Neural crest cell (in vitro differentiated cells): ENCODE results near the gene AKR1D1. TPM values are rescaled to one million over a fixed set of nuclear protein-coding genes. Genes with fewer than 3 reads are reported as not detected.
"Not testable (repeated sequence)": the region's sequence is repeated elsewhere in the genome, so short reads cannot be mapped to it uniquely, and the experiment has no call there.

Experiments used
- DNase-seq: peaks from one replicate; pipeline ENCODE4 v3.0.0; 2021; ENCODE audit warnings: low read depth, mixed read lengths, low spot score
- H3K27ac Mint-ChIP-seq: one replicate; pipeline ENCODE4 v1.8.0; 2021; ENCODE audit warnings: mild to moderate bottlenecking, mixed read lengths; ENCODE audit not compliant: unreplicated experiment
- H3K27me3 Mint-ChIP-seq: 2 replicates; pipeline ENCODE4 v1.8.0; 2021; ENCODE audit warnings: low read depth, mild to moderate bottlenecking, mixed read lengths
- H3K36me3 Mint-ChIP-seq: 2 replicates; pipeline ENCODE4 v1.8.0; 2021; ENCODE audit warnings: low read depth, mild to moderate bottlenecking, mixed read lengths
- H3K4me1 Mint-ChIP-seq: 2 replicates; pipeline ENCODE4 v1.8.0; 2021; ENCODE audit warnings: mixed read lengths
- H3K4me3 Mint-ChIP-seq: one replicate; pipeline ENCODE4 v1.8.0; 2021; ENCODE audit warnings: mild to moderate bottlenecking, mixed read lengths
- H3K9me3 Mint-ChIP-seq: 2 replicates; pipeline ENCODE4 v1.8.0; 2021; ENCODE audit warnings: mixed read lengths
- total RNA-seq: library from RNA; stranded (reverse); gene quantifications from 2 replicates; pipeline ENCODE4 v1.2.1, GENCODE V29; 2021
- TF ChIP-seq, protein P1 (sequence below): fragments of 200-600 bp; sonication (generic); conservative IDR thresholded peaks from 2 replicates; pipeline ENCODE4 v1.5.0; 2021; ENCODE audit warnings: antibody characterized with exemption, mild to moderate bottlenecking

AKR1D1 gene
- total RNA-seq, 1 donor from 2014 or later, result not detected

DNA sequence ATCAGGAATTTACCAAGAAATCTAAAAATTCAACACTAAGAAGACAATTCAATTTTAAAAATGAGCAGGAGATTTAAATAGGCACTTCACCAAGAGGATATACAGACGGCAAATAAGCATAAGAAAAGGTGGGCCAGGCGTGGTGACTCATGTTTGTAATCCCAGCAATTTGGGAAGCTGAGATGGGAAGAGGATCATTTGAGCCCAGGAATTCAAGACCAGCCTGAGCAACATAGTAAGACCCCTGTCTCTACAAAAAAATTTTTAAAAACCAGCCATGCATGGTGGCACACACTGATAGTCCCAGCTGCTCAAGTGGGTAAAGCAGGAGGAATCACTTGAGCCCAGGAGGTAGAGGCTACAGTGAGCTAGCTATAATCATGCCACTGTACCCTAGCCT lies 3.5 kb upstream of the AKR1D1 start:
- Mint-ChIP-seq H3K27me3 (no peaks in the 10 kb centered on the region), H3K4me1 (no peaks in the 10 kb centered on the region), H3K9me3 (peaks cover 18% of the 10 kb centered on the region), H3K4me3 (no peak overlapping the region), H3K36me3 (peaks cover 9% of the 10 kb centered on the region), H3K27ac (no peak overlapping the region)
- TF ChIP-seq, protein P1, sequence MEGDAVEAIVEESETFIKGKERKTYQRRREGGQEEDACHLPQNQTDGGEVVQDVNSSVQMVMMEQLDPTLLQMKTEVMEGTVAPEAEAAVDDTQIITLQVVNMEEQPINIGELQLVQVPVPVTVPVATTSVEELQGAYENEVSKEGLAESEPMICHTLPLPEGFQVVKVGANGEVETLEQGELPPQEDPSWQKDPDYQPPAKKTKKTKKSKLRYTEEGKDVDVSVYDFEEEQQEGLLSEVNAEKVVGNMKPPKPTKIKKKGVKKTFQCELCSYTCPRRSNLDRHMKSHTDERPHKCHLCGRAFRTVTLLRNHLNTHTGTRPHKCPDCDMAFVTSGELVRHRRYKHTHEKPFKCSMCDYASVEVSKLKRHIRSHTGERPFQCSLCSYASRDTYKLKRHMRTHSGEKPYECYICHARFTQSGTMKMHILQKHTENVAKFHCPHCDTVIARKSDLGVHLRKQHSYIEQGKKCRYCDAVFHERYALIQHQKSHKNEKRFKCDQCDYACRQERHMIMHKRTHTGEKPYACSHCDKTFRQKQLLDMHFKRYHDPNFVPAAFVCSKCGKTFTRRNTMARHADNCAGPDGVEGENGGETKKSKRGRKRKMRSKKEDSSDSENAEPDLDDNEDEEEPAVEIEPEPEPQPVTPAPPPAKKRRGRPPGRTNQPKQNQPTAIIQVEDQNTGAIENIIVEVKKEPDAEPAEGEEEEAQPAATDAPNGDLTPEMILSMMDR, result no peak
- no peak for DNase-seq

DNA sequence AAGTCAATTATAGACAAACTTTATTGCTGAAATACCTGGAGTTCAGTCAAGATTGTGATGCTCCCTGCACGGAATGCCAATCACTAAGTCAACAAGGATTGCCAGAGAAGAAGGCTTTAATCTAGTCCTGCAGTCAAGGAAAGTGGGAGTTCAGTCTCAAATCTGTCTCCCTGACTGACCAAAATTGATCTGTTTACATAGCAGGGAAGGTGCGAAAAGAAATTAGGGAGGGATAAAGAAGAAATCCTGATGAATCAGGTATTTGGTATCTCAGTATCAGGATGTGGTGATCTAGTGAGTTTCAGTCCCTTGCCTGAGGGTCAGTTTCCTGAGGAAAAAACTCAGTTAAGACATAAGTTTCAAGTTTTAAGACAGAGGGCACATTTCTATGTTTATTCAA lies 2.1 kb upstream of the AKR1D1 start:
- no peaks in the 10 kb centered on the region for H3K27me3 Mint-ChIP-seq
- H3K9me3 Mint-ChIP-seq, result peaks cover 18% of the 10 kb centered on the region
- peaks cover 9% of the 10 kb centered on the region for H3K36me3 Mint-ChIP-seq
- H3K27ac Mint-ChIP-seq, result no peak overlapping the region
- TF ChIP-seq, protein P1, result no peak
- no peak overlapping the region for H3K4me3 Mint-ChIP-seq
- DNase-seq, result no peak
- no peaks in the 10 kb centered on the region for H3K4me1 Mint-ChIP-seq

DNA sequence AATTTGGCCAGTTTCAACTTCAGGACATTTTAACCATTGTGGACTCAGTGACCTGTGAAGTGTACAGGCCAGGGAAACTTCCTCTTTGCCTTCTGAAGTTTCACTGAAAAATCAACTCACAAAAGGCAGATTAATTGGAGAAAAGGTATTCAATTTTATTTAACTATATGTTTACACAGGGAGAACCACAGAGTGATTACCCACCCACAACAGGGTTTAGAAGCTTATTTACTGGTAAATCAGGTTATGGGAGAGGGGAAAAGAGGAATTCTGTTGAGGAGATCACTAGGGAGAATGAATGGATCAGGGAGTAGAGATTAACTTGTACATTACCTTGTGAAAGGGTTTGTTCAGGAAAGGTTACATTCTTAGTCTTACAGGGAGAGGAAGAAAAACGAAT lies 1.7 kb upstream of the AKR1D1 start:
- Mint-ChIP-seq H3K9me3 (peaks cover 18% of the 10 kb centered on the region), H3K36me3 (peaks cover 9% of the 10 kb centered on the region), H3K27me3 (no peaks in the 10 kb centered on the region), H3K4me3 (no peak overlapping the region), H3K4me1 (no peaks in the 10 kb centered on the region), H3K27ac (no peak overlapping the region)
- TF ChIP-seq, protein P1, result no peak
- no peak for DNase-seq

DNA sequence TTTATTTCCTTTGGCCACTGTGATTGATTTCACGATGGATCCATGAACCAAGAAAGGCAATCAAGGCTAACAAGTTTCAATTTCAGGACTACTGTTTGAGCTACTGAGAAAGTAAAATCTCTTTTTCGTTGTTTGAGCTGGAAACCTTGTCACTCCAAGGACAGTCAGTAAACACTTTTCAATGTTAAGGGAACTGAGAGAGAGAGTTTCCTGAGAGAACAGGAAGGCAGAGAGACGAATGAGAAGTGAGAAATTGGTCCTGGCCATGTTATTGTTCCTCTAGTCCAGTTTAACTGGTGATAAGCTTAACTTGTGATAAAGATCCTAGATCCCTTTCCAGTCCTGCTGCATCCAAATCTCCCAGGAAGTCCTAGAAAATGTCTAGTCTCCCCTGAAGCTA lies 909 bp upstream of the AKR1D1 start:
- peaks cover 9% of the 10 kb centered on the region for H3K36me3 Mint-ChIP-seq
- no peak overlapping the region for H3K27ac Mint-ChIP-seq
- no peaks in the 10 kb centered on the region for H3K27me3 Mint-ChIP-seq
- TF ChIP-seq, protein P1, result no peak
- no peak overlapping the region for H3K4me3 Mint-ChIP-seq
- H3K4me1 Mint-ChIP-seq, result no peaks in the 10 kb centered on the region
- no peak for DNase-seq
- peaks cover 18% of the 10 kb centered on the region for H3K9me3 Mint-ChIP-seq

DNA sequence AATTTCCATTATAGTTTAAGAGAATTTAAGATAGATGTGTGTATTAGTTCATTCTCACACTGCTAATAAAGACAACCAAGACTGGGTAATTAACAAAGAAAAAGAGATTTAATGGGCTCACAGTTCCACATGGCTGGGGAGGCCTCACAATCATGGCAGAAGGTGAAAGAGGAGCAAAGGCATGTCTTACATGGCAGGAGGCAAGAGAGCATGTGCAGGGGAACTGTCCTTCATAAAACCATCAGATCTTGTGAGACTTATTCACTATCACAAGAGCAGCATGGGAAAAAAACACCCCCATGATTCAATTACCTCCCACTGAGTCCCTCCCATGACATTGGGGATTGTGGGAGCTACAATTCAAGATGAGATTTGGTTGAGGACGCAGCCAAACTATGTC lies 473 bp upstream of the AKR1D1 start:
- DNase-seq, H3K27me3 Mint-ChIP-seq, H3K27ac Mint-ChIP-seq, H3K4me3 Mint-ChIP-seq, H3K4me1 Mint-ChIP-seq, H3K36me3 Mint-ChIP-seq: not testable (repeated sequence)
- H3K9me3 Mint-ChIP-seq, result peaks cover 18% of the 10 kb centered on the region

DNA sequence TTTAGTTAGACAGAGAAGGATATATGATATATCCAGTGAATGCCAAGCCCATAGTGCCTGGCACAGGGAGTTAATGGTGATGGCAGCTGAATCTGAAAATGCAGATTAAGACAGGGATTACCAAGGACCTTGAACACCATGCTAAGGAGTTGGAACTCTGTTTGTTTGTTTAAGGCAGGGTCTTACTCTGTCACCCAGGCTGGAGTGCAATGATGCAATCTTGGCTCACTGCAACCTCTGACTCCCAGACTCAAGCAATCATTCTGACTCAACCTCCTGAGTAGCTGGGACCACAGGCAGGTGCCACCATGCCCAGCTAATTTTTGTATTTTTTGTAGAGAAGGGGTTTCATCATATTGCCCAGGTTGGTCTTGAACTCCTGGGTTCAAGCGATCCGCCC lies 1.6 kb downstream of the AKR1D1 start:
- Mint-ChIP-seq H3K4me1 (no peaks in the 10 kb centered on the region), H3K9me3 (peaks cover 18% of the 10 kb centered on the region), H3K27me3 (no peaks in the 10 kb centered on the region), H3K4me3 (no peak overlapping the region), H3K36me3 (peaks cover 9% of the 10 kb centered on the region), H3K27ac (no peak overlapping the region)
- TF ChIP-seq, protein P1, result no peak
- no peak for DNase-seq
